HPDE6-E6E7 (cell line): ENCODE data around the gene NAPSA.
"Not testable (repeated sequence)": the region's sequence is repeated elsewhere in the genome, so short reads cannot be mapped to it uniquely, and the experiment has no call there.

Source experiments
- DNase-seq: peaks from one replicate; pipeline ENCODE4 v3.0.0; 2011; ENCODE audit warnings: missing footprints; ENCODE audit errors: extremely low spot score

NAPSA gene

DNA sequence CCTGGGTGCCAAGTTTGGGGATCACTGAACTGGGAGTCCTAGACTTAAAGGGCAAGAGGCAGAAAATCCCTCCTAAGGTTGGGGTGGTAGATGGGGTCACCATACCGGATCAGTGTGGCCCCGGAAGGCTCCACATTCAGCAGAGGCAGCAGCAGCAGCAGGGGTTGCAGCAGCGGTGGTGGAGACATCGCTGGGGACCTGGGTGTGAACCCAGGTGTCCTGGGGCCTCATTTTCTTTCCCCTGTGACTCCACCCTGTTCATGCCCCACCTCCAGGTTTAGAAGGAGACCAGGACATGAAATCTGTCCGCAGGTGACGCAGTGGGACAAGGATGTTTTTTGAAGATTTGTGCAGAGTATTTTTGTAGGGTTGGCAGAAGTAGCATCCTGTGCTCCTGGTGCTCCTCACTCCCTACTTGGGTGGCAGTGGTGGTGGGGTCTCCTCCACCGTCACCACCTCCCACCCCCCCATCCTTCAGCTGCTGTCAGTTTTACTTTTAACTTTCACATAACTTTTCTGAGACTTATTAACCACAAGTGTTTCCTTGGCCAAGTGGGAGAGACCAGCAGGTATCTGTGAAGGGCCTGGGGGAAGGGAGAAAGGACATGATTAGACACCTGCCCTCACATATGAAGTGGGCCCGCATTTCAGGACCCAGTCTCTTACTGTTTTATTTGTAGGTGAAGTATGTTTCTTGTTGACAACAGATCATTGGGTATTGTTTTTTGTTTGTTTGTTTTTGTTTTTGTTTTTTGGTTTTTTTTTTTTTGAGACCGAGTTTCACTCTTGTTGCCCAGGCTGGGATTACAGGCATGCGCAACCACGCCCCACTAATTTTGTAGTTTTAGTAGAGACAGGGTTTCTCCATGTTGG lies at the start of gene NAPSA:
Gene NAPSA, minus strand, starts transcription at position 206 of the 873 bp plus-strand sequence. Its CDS starts 18 bp downstream, at position 188.
- no peak for DNase-seq

DNA sequence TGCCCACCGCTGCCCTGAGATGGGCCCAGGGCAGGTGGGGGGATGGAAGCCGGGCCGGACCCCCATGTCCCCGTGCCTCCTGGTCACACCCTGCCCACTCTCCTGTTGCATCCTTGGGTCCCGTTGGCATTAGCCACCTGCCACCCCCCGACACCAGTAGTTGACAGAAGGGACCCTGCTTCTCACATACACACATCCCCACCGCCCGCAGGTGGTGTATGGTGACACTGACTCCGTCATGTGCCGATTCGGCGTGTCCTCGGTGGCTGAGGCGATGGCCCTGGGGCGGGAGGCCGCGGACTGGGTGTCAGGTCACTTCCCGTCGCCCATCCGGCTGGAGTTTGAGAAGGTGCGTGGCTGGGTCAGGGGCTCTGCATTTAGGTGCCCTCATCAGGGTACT lies 48.1 kb upstream of the NAPSA start:
- DNase-seq, result no peak

DNA sequence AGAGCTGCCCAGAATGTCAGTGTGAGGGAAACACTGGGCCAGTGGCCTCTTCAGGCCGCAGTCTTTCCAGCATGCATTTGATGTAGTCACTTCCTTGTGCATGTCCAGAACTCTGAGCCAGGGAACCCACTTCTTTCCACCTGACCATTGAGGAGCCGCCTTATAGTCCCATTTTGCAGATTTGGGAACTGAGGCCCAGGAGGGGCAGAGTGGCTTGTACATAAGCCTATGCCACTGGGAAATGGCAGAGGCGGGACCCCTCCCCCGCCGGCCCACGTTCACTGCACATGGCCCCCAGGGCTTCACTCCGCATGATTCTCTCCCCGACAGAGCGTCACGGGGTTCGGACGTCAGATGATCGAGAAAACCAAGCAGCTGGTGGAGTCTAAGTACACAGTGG lies 47.7 kb upstream of the NAPSA start:
- DNase-seq, result no peak

DNA sequence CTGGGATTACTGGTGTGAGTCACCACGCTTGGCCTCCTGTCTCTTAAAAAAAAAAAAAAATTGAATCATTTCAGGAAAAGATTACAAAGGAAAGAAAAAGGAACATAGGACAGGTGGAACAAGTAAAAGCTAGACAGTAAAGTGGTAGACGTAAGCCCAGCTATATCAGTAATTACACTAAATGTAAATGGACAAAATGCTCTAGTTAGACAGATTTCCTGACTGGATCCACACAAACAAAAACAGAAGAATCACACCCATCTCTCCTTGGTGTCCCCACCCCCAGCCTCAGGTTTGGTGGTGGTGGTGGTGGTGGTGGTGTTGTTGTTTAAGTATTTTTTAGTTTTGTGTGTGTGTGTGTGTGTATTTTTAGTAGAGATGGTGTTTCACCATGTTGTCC lies 47.0 kb upstream of the NAPSA start:
- no peak for DNase-seq

DNA sequence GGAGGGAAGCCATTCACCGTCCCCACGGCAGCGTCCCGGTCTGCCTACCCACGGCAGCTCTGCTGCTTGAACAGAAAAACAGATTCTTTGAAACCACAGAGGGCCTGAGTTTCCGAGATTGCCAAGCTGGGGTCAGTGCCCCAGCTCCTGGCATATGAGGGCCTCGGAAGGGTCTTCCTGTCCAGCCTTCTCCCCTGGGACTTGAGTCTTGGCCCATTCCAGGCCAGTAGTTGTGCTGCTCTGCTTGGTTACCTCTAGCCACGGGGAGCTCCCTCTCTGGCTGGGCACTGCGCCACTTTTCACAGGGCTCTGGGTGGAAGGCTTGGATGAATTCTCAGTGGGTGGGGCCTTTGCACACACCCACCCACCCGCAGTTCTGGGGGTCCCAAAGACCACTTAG lies 44.7 kb upstream of the NAPSA start:
- DNase-seq, result no peak

DNA sequence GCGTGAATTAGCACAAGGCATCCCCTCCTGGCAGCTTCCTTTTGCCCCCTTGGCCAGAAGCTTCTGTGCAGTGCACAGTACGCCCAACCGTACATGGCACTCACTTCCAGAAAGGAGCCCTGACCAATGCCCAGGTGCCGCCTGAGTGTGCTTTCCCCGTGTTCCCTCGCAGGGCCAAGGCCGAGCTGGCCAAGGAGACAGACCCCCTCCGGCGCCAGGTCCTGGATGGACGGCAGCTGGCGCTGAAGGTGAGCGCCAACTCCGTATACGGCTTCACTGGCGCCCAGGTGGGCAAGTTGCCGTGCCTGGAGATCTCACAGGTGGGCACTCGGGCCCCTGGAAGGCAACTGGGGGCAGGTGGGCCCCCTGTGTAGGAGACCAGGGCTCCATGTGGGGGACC lies 43.9 kb upstream of the NAPSA start:
- no peak for DNase-seq

DNA sequence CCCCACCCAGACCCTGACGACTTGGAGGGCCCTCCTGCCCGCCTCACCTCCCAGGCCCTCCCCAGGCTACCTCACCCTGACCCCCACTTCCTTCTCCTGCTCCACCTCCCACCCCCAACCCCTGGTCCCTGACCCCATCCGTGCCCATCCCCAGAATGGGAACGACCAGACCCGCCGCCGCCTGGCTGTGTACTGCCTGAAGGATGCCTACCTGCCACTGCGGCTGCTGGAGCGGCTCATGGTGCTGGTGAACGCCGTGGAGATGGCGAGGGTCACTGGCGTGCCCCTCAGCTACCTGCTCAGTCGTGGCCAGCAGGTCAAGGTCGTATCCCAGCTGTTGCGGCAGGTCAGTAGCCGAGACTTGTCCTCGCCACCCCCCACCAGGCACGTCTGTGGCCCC lies 41.4 kb upstream of the NAPSA start:
- no peak for DNase-seq

DNA sequence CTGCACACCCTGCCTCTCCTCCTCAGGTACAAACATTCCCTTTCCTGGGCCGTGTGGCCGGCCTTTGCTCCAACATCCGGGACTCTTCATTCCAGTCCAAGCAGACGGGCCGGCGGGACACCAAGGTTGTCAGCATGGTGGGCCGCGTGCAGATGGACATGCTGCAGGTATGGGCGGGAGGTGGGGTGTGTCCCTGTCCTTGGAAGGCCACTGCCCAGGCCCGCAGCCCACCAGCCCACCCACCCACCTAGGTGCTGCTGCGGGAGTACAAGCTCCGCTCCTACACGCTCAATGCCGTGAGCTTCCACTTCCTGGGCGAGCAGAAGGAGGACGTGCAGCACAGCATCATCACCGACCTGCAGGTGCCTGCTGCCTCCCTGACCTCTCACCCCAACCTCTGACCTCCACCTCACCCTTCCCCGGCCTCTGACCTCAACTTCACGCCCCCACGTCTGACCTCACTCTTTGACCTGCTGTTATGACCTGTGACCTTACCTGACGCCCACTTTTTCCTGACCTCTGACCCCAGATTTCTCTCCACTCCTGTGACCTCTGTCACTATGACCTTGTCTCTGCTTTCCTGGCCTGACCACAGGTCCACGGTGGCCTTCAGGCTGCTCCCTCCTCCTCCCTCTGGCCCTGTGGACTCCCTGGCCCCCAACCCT lies 40.8 kb upstream of the NAPSA start:
- DNase-seq, result no peak

DNA sequence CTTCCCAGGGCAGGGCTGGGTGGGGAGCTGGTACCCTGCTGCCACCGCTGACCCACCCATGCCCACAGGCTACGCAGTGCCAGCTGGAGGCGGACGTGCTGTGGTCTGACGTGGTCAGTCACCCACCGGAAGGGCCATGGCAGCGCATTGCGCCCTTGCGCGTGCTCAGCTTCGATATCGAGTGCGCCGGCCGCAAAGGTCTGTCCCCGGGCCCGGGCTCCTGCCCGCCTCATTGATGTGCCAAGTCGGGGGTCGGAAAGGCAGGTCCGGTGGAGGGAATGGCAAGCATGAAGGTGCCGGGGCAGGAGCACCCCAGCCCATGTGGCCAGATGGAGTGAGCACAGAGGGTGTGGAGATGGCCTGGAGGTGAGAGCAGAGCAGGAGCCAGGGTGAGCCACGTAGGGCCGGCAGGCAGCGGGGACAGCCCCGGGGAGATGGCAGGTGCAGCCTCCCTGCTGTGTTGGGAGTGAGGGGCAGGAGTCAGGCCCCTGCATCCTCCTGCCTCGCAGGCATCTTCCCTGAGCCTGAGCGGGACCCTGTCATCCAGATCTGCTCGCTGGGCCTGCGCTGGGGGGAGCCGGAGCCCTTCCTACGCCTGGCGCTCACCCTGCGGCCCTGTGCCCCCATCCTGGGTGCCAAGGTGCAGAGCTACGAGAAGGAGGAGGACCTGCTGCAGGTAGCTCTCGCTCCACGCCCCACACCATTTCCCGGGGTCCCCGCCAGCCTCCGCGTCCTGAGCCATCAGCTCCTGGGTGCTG lies 37.3 kb upstream of the NAPSA start:
- no peak for DNase-seq

DNA sequence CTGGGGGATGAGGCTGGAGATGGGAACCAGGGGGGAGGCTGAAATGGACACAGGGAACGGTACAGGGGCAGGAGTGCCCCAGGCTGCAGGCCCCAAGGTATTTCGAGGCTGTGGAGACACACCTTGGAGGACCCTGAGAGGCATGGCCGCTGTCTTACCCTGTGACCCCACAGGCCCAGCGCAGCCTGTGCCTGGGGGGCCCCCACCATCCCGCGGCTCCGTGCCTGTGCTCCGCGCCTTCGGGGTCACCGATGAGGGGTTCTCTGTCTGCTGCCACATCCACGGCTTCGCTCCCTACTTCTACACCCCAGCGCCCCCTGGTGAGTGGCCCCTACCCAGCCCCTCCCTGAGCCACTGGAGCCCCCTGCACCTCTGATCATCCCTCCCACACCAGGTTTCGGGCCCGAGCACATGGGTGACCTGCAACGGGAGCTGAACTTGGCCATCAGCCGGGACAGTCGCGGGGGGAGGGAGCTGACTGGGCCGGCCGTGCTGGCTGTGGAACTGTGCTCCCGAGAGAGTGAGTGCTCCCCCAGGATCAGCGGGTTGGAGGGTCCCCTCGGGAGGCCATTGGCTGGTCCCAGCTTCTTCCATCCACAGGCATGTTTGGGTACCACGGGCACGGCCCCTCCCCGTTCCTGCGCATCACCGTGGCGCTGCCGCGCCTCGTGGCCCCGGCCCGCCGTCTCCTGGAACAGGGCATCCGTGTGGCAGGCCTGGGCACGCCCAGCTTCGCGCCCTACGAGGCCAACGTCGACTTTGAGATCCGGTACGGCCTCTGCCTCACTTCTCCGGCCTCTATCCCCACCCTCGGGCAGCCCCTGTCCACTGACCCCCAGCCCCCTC lies 36.4 kb upstream of the NAPSA start:
- DNase-seq, result no peak

DNA sequence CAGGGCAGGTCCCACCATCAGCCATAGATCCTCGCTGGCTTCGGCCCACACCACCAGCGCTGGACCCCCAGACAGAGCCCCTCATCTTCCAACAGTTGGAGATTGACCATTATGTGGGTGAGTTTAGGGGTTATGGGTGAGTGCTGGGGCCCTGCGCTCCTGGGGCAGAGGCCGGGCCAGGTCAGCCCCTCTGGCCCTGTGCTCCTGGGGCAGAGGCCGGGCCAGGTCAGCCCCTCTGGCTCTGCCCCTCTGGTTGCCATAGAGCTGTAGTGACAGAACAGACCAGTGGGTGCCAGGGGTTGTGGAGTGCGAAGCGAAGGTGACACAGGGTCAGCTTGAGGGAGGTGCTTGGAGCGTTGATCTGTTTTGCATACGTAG lies 33.9 kb upstream of the NAPSA start:
- DNase-seq, result no peak

DNA sequence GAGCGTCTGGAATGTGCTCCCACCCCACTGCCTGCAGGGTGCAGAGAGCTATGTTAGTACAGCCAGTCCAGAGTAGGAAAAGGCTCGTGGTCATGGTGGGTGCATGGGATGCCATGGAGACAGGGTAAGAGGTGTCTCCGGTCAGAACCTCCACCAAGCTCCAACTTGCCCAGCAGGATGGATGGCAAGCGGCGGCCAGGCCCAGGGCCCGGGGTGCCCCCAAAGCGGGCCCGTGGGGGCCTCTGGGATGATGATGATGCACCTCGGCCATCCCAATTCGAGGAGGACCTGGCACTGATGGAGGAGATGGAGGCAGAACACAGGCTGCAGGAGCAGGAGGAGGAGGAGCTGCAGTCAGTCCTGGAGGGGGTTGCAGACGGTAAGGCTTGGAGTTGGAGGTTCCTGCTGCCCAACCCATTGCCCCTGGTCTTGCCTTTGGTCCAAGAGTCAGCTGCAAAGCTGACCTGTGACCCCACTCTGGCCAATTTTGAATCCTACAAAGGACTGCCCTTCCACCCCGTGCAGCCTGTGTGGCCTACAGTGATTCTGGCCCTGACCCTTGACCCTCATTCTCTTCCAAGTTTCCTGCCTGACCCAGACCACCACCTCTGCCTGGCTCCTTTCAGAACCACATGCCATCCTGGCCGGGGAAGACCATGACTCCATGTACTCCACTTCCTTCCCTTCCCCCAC lies 33.4 kb upstream of the NAPSA start:
- no peak for DNase-seq

DNA sequence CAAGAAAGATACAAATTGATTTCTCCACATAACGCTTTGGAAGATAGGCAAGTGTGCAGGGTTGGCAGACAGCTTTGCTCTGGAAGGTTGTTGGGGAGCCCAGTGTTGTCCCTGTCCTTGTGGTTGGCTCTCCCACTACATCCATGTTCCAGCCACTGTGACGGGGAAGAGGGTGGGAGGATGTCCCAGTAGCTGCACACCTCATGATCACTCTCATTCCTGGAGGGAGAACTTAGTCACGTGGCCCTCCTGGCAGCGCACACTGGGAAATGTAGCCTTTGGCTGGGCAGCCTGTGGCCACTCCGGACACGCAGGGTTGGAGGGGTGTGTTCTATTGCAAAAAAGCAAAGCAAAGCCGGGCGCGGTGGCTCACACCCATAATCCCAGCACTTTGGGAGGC lies 28.6 kb upstream of the NAPSA start:
- no peak for DNase-seq

DNA sequence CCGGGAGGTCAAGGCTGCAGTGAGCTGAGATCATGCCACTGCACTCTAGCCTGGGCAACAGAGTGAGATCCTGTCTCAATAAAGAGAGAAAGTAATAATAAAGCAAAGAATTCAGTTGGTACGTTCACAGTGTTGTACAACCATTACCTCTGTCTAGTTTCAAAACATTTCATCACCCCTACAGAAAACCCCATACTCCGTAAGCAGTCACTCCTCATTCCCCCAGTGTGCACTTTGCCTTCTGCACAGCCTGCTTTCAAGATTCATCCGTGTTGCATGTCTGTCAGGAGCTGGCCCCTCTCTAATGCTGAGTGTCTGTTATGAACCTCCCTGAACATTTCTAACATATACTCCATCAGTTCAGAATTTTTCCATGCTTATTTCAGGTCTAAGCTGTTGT lies 28.1 kb upstream of the NAPSA start:
- DNase-seq, result no peak

DNA sequence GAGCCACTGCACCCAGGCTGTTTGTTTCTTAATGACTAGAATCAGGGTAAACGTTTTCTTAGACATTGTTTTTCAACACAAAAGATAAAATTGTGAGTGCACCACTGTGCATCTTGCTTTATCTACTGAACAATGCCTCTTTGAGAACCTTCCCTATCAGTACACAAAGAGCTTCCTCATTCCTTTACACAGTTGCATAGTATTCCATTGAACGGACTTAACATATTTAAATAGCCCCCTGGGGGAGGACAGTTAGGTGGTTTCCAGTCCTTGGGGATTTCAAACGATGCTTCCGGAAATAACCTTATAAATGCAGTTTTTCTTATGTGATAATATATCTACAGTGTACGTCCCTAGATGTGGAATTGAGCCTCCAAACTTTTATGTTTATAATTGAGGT lies 27.3 kb upstream of the NAPSA start:
- DNase-seq, result no peak

DNA sequence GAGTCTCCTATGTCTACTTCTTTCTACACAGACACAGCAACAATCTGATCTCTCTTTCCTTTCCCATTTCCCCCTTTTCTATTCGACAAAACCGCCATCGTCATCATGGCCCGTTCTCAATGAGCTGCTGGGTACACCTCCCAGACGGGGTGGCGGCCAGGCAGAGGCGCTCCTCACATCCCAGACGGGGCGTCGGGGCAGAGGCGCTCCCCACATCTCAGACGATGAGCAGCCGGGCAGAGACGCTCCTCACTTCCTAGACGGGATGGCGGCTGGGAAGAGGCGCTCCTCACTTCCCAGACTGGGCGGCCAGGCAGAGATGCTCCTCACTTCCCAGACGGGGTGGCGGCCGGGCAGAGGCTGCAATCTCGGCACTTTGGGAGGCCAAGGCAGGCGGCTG lies 25.5 kb upstream of the NAPSA start:
- not testable (repeated sequence) for DNase-seq

DNA sequence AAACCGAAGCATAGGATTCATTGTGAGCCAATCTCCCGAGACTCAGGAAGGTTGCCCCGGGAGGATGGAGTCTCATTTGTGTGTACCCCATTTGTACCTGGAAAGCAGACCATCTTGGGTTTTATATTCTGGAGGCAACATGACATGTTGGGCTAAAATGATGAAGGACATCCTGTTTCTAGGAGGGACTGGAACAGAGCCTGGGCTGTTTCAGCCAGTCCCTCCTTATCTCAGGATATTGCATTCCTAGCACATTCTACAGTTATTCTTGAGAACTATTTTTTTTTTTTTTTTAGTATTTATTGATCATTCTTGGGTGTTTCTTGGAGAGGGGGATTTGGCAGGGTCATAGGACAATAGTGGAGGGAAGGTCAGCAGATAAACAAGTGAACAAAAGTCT lies 24.9 kb upstream of the NAPSA start:
- not testable (repeated sequence) for DNase-seq

DNA sequence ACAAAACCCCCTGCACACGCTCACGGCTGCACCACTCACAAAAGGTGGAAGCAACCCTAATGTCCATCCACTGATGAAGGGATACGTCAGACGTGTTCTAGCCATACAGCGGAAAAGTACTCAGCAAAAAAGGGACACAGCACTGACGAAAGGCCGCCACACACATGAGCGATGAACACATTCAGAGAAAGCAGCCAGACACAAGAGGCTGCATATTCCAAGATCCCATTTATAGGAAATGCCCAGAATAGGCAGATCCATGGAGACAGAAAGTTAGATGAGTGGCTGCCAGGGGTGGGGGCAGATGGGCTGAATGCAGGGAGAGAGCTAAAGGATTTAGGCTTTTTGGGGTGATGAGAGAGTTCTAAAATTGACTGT lies 22.4 kb upstream of the NAPSA start:
- DNase-seq, result no peak

DNA sequence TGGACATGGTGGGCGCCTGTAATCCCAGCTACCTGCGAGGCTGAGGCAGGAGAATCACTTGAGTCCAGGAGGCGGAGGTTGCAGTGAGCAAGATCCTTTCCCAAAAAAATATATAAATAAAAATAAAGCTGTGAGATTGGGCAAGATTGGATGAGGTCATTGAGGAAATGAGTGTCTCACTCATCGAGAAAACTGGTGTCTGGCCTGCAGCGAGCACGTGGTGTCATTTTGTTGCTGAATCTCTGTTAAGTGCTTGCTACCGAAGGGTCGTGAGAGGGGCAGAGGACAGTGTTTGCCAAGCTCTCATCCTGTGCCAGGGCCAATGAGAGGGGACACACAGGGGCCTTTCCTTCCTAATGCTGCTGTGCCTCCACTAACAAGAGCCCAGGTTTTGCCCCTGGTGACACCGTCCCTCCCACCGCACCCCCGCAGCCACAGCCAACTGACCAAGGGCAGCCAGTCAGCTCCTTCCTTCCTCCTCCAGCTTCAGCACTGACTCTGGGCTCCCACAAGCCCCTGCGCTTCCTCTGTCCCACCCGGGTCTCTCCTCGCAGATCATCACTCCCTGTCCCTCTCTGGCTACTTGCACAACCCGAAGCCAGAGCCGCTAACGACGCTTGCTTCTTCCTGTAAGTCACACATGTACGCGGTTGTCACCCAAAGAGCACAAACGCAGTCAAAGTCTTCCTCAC lies 21.9 kb upstream of the NAPSA start:
- DNase-seq, result no peak

DNA sequence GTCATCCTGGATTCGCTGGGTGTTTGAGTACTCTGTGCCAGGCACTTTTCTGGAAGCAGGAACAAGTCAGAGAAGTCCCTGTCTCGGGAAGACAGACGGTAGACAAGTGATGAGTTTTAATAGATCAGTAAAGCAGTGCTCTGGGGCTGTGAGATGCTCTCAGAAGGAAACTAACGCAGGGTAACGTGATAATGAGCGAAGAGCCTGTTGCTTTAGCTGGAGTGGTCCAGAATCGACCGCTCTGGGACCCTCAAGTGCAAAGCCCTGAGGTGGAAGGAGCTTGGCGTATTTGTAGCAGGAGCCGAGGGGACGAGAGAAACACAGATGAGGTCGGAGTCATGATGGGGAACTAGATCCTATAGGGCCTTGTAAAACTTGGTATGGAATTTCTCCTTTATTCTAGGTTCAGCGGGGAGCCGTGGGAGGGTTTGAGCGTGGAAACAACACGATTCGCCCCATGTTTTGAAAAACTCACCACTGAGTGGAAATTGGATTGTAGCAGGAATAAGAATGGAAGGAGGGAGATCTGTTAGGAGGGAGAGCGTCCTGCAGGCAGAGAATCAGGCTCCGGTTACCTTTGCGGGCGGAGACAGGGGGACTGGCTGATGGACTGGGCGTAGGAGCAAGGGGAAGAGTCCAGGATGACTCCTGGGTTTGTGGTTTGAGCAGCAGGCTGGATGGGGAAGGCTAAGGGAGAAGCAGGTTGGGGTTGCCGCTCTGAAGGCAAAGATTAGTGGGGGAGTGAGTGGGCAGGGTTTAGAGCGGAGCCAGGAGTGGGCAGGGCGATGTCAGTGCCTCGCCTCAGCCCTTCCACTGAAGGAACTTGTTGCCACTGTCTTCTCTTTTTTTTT lies 19.5 kb upstream of the NAPSA start:
- DNase-seq, result no peak
